WI38 (cell line): ENCODE results near the gene CCDC74A.
"Not testable (repeated sequence)": the region's sequence is repeated elsewhere in the genome, so short reads cannot be mapped to it uniquely, and the experiment has no call there.

Experiments used
- H3K4me3 ChIP-seq: 2 replicates; pipeline ENCODE4 v1.5.1; 2011; ENCODE audit warnings: low read depth, mild to moderate bottlenecking, control low read depth, low read length
- TF ChIP-seq, protein P1 (sequence below): IDR thresholded peaks from 2 replicates; pipeline ENCODE4 v1.5.1; 2012; ENCODE audit warnings: low read depth, mild to moderate bottlenecking, control low read depth, low read length

CCDC74A gene

GRCh38 chr2:131566371-131566770 is 38.7 kb downstream of the CCDC74A start:
- H3K4me3 ChIP-seq: no peak overlapping the region
- TF ChIP-seq, protein P1, sequence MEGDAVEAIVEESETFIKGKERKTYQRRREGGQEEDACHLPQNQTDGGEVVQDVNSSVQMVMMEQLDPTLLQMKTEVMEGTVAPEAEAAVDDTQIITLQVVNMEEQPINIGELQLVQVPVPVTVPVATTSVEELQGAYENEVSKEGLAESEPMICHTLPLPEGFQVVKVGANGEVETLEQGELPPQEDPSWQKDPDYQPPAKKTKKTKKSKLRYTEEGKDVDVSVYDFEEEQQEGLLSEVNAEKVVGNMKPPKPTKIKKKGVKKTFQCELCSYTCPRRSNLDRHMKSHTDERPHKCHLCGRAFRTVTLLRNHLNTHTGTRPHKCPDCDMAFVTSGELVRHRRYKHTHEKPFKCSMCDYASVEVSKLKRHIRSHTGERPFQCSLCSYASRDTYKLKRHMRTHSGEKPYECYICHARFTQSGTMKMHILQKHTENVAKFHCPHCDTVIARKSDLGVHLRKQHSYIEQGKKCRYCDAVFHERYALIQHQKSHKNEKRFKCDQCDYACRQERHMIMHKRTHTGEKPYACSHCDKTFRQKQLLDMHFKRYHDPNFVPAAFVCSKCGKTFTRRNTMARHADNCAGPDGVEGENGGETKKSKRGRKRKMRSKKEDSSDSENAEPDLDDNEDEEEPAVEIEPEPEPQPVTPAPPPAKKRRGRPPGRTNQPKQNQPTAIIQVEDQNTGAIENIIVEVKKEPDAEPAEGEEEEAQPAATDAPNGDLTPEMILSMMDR: no peak

DNA sequence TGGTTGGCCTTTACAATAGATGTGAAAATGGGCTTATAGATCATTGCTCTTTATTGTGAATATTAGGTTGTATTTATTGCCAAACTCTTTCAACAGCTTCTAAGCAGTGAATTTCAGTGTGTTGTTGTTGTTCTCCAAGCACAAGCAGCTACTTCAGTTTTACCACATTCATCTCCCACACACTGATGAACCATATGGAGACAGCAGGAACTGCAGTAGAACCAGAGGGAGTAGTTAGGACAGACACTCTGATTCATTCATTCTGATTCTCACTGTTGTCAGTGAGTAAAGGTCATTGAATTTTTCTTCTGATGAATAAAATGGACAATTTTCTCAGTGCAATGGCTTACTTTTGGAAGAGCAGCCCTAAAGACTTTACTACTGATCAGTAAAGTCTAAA is 40.2 kb downstream of the CCDC74A start:
- TF ChIP-seq, protein P1: no peak
- no peak overlapping the region for H3K4me3 ChIP-seq

DNA sequence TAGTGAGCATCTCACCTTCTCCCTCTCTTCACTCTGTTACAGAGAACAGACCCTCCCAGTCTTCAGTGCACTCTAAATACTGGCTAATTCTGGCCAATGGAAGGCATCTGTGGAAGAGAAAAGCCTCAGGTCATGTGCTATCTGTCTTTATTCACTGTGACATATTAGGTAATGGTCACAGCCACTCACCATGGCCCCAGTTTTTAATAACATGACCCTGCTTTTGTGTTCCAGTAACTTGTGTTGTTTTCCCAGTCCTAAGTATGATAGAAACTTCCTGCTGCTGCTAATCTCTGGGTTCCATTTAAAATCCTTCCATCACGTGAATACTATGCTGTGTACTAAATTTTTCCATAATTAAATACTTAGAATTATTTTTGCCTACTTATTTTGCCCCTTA is 40.7 kb downstream of the CCDC74A start:
- H3K4me3 ChIP-seq: not testable (repeated sequence)

GRCh38 chr2:131572175-131572574 is 44.5 kb downstream of the CCDC74A start:
- TF ChIP-seq, protein P1: no peak
- H3K4me3 ChIP-seq: no peak overlapping the region

DNA sequence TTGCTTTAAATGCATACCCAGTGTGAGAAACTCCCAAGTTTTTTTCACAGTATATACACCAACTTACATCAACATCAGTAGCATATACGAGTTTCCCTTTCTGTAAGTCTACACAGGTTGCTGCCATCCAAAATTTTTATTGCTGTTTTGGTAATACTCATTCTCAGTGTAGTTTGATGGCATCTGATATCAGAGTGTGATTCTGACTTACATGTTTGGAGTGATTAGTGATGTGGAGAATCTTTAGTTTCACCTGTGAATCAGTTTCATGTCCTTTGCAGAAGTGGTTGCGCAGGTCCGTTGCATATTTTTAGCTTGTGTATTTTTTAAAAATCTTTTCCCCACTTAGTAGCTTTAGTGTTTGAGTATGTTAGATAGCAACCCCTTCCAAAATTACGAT is 50.1 kb downstream of the CCDC74A start:
- TF ChIP-seq, protein P1: no peak
- H3K4me3 ChIP-seq: no peak overlapping the region

DNA sequence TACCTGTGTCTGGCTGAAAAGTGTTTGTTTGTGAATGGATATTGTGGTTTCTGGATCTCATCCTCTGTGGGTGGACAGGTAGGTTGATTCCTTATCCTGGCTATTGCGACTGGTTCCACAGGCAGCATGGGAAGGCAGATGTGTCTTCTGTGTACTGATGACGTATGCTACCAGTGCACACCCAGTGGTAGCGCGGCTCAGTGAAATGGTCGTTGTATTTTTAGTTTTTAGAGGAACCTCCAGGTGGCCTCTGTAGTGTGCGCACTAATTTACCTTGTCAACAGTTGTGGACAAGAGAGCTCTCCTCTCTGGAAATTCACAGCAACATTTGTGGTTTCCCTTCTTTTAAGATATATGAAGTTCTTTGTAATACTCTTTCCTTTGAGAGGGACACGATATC is 52.5 kb downstream of the CCDC74A start:
- TF ChIP-seq, protein P1: no peak
- H3K4me3 ChIP-seq: no peak overlapping the region
